H1 (cell line): ENCODE data around the gene EPHB3.

ENCODE experiments used
- CREB1 ChIP-seq: IDR thresholded peaks from 2 replicates; pipeline ENCODE4 v1.6.1; 2012; ENCODE audit warnings: inconsistent platforms
- EZH2 ChIP-seq: fragments of 200-600 bp; sonication (generic); IDR thresholded peaks from 2 replicates; pipeline ENCODE4 v1.7.1; 2012; ENCODE audit warnings: low read depth, mild to moderate bottlenecking, moderate library complexity, low read length, inconsistent platforms; ENCODE audit not compliant: severe bottlenecking
- FOSL1 ChIP-seq: IDR thresholded peaks from 2 replicates; pipeline ENCODE4 v1.6.1; 2011; ENCODE audit warnings: mild to moderate bottlenecking, low read depth, low read length, moderate library complexity; ENCODE audit not compliant: insufficient read depth
- POLR2AphosphoS5 ChIP-seq: IDR thresholded peaks from 2 replicates; pipeline ENCODE4 v1.6.1; 2011; ENCODE audit warnings: low read depth, low read length
- RBBP5 ChIP-seq: IDR thresholded peaks from 2 replicates; pipeline ENCODE4 v1.7.1; 2012; ENCODE audit warnings: low read depth, mild to moderate bottlenecking, inconsistent platforms, low read length, moderate library complexity, borderline replicate concordance
- SIN3A ChIP-seq, 2 experiments: IDR thresholded peaks in 1 of 2; conservative IDR thresholded peaks in 1 of 2; 2 replicates each; pipeline ENCODE4 v1.6.1; 2011 to 2012; ENCODE audit warnings: low read length in 2 of 2, improper control_type of control experiment in 1 of 2, low read depth in 1 of 2, mild to moderate bottlenecking in 1 of 2
- TEAD4 ChIP-seq: IDR thresholded peaks from 2 replicates; pipeline ENCODE4 v1.6.1; 2012; ENCODE audit warnings: low read depth, low read length, inconsistent platforms, mixed read lengths
- TF ChIP-seq, protein P1 (sequence below), 3 experiments: IDR thresholded peaks; 1 replicate in 2 of 3; 2 replicates in 1 of 3; pipeline versions ENCODE4 v1.5.1 to v1.6.1; 2011; ENCODE audit warnings: low read length in 3 of 3, mild to moderate bottlenecking in 3 of 3, inconsistent platforms in 2 of 3, low read depth in 1 of 3, moderate library complexity in 1 of 3; ENCODE audit not compliant: insufficient read depth in 1 of 3; ENCODE audit errors: control extremely low read depth in 1 of 3

DNA sequence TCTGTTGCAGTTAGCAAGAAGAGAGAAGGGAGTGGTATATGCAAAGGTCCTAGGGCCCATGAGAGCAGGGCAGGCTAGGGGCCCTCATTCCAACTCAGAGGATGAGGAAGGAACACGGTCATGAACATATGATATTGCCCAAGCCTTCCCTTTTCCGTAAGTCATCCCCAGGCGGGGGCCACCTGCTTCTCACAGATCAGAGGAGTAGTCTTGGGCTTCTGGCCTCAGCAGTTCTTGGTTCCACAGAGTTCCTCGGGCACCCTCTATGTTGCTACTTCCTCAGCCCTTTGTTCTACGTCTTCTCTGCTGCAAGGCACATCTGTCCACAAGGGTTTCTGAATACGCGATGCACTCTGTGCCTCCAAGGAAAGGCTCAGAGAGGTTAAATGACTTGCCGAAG lies 25.3 kb downstream of the EPHB3 start:
- no peak for TF ChIP-seq POLR2AphosphoS5
- no peak for TF ChIP-seq SIN3A (conservative IDR thresholded peaks at IDR 0.05 in 1 of 2, IDR thresholded peaks at IDR 0.05 in 1 of 2; ENCODE audit: low read depth in 1 of 2, low read length in 2 of 2)
- no peak for TF ChIP-seq CREB1
- no peak for TF ChIP-seq FOSL1
- TF ChIP-seq, protein P1, sequence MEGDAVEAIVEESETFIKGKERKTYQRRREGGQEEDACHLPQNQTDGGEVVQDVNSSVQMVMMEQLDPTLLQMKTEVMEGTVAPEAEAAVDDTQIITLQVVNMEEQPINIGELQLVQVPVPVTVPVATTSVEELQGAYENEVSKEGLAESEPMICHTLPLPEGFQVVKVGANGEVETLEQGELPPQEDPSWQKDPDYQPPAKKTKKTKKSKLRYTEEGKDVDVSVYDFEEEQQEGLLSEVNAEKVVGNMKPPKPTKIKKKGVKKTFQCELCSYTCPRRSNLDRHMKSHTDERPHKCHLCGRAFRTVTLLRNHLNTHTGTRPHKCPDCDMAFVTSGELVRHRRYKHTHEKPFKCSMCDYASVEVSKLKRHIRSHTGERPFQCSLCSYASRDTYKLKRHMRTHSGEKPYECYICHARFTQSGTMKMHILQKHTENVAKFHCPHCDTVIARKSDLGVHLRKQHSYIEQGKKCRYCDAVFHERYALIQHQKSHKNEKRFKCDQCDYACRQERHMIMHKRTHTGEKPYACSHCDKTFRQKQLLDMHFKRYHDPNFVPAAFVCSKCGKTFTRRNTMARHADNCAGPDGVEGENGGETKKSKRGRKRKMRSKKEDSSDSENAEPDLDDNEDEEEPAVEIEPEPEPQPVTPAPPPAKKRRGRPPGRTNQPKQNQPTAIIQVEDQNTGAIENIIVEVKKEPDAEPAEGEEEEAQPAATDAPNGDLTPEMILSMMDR (IDR thresholded peaks at IDR 0.05; ENCODE audit: control extremely low read depth in 1 of 3, insufficient read depth in 1 of 3, low read depth in 1 of 3, low read length in 3 of 3) = no peak
- no peak for TF ChIP-seq RBBP5
- no peak for TF ChIP-seq TEAD4
- no peak for TF ChIP-seq EZH2
